GM08714 (cell line): Measurements from ENCODE around the gene OR10G8.
"Not testable (repeated sequence)": the region's sequence is repeated elsewhere in the genome, so short reads cannot be mapped to it uniquely, and the experiment has no call there.

Source experiments
- H3K4me3 ChIP-seq: fragments of 200-500 bp; sonication (Bioruptor generic); 2 replicates; pipeline ENCODE4 v1.5.1; 2014; ENCODE audit warnings: mild to moderate bottlenecking, low read length, inconsistent platforms
- ZNF274 ChIP-seq: IDR thresholded peaks from 2 replicates; pipeline ENCODE4 v1.6.1; 2012; ENCODE audit warnings: mild to moderate bottlenecking, low read depth, low read length

The OR10G8 gene, protein sequence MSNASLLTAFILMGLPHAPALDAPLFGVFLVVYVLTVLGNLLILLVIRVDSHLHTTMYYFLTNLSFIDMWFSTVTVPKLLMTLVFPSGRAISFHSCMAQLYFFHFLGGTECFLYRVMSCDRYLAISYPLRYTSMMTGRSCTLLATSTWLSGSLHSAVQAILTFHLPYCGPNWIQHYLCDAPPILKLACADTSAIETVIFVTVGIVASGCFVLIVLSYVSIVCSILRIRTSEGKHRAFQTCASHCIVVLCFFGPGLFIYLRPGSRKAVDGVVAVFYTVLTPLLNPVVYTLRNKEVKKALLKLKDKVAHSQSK

DNA sequence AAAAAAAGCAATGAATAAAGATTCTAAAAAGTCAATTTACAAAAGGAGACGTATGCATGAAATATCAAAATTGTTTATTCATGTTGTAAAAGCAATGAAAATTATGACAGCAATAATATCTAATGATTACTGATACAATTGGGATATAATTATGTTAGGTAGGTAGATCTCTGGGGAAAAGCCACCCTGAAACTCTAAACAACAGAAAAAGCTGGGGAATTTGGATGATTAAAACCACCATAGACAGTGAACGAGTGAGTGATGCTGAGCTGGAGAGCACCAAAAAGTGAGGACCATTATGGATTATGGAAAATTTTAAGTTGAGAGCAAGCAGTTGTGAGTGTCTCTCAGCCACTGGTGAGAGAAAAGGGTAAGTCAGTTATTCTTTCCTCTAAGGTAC is at the start of gene OR10G8:
OR10G8 (plus strand) TSS at position 301 of the 400 bp plus-strand sequence. CDS start 2,825 bp downstream, outside the sequence.
- no peak within 1 kb of the TSS for H3K4me3 ChIP-seq
- no peak for TF ChIP-seq ZNF274

DNA sequence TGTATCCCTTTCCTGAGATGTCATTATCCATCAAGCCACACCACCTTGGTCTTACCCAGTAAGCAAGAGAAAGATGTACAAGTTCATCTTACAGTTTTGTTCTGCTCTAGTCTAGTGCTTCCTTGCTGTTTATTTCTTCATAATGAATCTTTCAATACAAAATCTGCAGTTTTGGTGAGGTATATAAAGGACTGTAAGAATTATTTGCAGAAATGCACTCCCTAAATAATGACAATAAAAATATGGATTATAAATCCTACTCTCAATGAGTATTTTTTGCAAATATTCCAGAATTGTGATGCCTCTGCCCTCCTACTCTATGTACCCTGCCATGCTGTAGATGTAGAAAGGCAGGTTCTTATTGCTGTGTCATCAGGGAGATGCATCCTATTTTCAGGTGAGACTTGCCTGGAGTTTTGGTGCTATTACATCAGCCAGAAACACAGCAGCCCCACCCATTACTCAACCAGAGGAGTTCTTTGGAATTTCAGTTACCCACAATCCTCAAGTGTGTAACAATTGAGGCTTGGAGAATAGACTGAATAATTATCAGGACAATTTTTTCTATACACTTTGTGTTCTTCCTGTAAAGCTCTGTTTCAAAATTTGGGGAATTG is 48.8 kb upstream of the OR10G8 start, which contains the start of gene OR10S1:
OR10S1 (minus strand) TSS at position 51 of the 617 bp plus-strand sequence. CDS start 117 bp downstream, outside the sequence.
- TF ChIP-seq ZNF274: no peak
- no peak within 1 kb of the TSS for H3K4me3 ChIP-seq

DNA sequence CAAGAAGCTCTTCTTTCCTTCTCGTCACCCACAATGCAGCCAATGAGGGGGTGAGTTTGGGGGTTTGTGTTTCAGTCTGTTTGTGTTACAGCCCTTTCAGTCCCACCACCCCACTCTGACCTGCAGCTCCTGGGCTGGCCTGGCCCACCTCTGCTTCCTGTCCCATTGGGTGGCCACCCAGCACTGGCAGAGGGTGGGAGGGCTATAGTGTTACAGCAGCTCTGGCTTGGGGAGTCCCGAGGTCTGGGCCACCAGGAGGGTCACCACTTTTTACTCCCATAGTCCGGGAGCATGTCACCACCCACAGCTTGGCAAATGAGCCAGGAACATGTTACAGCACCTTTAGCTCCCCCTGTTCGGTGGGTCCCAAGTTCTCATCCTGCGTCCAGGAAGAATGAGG is 47.3 kb upstream of the OR10G8 start:
- no peak overlapping the region for H3K4me3 ChIP-seq
- TF ChIP-seq ZNF274: no peak

DNA sequence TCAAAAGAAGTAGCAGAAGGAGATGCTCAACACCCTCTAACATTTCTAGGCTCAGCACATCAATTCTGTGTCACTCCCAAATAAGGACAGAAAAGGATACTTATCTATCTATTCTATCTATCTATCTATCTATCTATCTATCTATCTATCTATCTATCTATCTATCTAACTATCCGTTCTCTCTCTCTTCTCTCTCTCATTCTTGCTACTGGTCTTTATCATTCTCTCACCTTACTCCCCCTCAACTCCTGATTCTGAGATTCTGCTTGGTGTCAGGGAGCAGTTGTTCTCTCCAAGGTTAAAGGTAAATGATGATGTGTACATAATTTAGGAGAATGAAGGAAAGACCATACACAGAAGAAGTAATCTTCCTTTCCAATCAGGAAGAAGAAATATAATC is 31.5 kb upstream of the OR10G8 start, which contains the start of gene OR10G6:
OR10G6 (minus strand) TSS at position 43 of the 400 bp plus-strand sequence; CDS start at position 43, 0 bp downstream.
- no peak within 1 kb of the TSS for H3K4me3 ChIP-seq
- TF ChIP-seq ZNF274: no peak

DNA sequence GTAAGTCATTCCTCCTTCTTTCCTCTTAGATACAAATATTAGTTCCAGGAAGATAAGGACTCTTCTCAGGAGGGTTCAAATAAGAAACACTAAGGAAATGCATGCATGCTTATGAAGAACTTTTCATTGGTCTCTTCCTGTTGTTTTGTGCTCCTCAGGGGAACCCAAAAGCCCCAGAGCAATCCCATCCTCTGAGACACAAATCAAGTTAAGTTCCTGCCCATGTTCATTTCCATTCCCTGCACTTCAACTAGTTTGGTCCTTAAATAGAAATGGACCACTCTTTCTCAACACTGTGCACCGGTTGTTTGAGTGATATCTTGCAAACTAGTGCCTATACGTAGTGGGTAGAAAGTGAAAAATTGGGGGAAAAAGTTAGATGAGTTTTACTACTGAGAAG is 13.9 kb upstream of the OR10G8 start, which contains the start of gene OR10G4:
OR10G4 (plus strand) TSS at position 301 of the 400 bp plus-strand sequence. CDS start 2,578 bp downstream, outside the sequence.
- H3K4me3 ChIP-seq: no peak within 1 kb of the TSS
- TF ChIP-seq ZNF274: no peak

DNA sequence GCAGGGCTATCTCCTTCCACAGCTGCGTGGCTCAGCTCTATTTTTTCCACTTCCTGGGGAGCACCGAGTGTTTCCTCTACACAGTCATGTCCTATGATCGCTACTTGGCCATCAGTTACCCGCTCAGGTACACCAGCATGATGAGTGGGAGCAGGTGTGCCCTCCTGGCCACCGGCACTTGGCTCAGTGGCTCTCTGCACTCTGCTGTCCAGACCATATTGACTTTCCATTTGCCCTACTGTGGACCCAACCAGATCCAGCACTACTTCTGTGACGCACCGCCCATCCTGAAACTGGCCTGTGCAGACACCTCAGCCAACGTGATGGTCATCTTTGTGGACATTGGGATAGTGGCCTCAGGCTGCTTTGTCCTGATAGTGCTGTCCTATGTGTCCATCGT is 10.8 kb upstream of the OR10G8 start:
- not testable (repeated sequence) for H3K4me3 ChIP-seq

DNA sequence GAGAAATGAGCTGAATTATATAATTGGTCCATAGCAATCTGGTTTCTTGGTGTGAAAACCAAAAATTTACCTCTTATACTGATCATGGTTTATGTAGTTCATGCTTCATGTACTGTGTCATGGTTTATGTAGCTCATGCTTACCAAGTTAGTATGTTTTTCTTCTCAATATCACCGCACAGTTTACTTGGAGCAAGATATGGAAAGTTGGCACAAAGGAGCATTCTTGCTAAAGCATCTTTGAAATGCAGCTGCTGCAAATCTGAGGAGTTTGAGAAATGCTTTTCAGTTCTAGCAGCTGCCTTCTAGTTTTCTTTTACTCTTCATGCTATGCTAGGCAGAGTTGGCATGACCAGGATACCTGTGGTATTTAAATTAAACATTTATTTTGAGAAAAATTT is 10.1 kb downstream of the OR10G8 start:
- TF ChIP-seq ZNF274: no peak
- no peak overlapping the region for H3K4me3 ChIP-seq

DNA sequence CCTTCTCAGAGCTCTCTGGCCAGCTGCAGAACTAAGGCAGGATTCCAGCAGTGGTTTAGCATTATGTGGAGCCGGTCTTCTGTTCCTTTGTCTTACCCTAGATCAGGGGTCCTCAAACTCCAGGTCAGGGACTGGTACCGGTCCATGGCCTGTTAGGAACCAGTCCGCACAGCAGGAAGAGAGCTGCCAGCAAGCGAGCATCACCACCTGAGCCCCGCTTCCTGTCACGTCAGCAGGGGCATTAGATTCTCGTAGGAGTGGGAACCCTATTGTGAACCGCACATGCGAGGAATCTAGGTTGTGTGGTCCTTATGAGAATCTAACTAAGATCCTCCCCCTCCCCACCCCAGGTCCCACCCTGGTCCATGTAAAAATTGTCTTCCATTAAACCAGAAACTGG is 13.0 kb downstream of the OR10G8 start:
- no peak overlapping the region for H3K4me3 ChIP-seq
- TF ChIP-seq ZNF274: no peak

DNA sequence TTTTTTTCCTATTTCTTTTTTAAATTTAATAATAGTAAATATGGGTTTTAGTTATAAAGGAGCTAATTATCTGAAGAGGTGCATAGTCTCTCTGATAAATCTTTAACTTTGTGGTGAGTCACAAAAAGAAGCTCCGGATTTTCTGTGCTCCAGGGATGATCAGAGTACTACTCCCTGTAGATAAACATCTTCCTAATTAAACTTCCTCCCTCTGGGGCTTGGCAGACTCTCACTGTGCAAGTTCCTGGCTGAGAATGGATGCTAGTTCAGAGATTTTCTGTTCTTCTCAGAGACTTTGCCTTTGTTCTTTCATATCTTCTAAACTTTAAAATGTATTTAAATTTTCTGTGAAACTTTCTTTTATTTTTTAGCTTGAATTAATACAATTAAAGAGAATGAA is 14.7 kb downstream of the OR10G8 start, which contains the start of gene OR10G7:
OR10G7 (minus strand) TSS at position 72 of the 400 bp plus-strand sequence. CDS start 2,324 bp downstream, outside the sequence.
- no peak within 1 kb of the TSS for H3K4me3 ChIP-seq
- no peak for TF ChIP-seq ZNF274

DNA sequence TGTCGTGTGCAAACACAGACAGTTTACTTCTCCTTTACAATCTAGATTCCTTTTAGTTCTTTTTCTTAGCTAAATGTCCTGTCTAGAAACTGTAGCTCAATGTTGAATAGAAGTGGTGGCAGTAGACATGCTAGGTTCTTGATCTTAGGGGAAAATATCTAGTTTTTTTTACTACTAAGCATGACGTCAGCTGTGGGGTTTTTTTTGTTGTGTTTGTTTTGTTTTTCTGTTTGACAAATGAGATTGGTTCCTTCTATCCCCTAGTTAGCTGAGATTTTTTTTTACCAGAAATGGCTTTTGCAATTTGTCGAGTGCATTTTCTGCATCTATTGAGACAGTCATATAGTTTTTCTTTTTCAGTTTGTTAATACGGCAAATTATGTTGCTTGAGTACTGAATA is 16.8 kb downstream of the OR10G8 start:
- no peak for TF ChIP-seq ZNF274
- H3K4me3 ChIP-seq: no peak overlapping the region

DNA sequence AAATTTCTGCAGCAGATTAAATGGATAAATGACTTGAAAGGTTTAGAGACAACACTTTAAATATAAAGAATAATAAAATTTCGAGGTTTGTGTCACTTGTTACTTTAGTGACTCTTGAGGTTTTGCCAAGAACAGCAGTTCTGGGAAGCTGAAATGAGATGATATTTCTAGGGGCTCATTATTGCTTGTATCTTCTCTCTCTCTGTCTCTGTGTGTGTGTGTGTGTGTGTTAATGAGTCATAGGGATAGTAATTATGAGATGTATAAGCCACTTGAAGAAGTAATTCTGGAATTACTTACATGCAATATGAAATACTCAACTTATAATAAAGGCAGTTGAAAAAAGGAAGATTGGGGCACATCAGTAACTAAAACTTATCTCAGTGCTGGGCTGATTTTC is 24.1 kb downstream of the OR10G8 start:
- no peak for TF ChIP-seq ZNF274
- no peak overlapping the region for H3K4me3 ChIP-seq

DNA sequence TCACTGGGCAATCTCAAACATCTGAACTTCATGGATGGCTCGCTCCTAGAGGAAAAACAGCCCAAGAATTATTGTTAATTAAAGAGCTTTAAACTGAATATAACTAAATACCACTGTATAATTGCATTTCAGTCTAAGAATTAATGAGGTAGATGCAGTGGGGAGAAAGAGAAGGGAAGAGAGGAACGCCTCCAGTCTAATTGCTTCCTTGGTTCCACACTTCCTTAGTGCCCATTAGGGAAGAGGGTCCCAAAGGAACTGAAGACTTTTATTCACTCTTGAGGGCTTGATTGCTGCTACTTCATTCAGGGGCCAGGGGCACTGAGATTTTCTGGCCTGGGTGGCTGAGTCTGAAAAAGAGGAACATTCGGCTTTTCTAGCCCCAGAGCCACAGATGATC is 26.4 kb downstream of the OR10G8 start:
- TF ChIP-seq ZNF274: no peak
- no peak overlapping the region for H3K4me3 ChIP-seq

DNA sequence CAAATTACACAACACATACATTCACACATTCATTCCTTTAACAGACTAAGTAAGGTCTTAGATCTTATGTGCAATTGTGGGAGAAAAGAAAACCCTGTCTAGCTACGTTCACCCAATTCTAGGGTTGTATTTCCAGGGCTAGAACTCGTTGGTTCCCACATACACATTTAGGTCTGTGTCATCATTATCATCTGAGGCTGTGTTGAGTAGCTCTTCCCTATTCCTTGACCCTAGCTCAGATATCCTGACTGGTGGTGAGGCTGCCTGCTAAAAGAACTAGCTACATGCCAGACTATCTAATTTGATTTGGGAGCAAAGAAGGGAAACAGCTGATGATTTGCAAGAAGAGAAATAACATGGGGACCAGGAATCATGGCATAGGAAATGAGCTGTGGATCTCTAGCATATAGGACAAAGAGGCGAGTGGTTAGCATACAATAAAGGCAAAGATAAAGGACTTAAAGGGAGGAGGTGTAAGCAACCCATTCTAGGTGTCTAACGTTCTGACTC is 42.1 kb downstream of the OR10G8 start:
- no peak overlapping the region for H3K4me3 ChIP-seq
- TF ChIP-seq ZNF274: no peak

DNA sequence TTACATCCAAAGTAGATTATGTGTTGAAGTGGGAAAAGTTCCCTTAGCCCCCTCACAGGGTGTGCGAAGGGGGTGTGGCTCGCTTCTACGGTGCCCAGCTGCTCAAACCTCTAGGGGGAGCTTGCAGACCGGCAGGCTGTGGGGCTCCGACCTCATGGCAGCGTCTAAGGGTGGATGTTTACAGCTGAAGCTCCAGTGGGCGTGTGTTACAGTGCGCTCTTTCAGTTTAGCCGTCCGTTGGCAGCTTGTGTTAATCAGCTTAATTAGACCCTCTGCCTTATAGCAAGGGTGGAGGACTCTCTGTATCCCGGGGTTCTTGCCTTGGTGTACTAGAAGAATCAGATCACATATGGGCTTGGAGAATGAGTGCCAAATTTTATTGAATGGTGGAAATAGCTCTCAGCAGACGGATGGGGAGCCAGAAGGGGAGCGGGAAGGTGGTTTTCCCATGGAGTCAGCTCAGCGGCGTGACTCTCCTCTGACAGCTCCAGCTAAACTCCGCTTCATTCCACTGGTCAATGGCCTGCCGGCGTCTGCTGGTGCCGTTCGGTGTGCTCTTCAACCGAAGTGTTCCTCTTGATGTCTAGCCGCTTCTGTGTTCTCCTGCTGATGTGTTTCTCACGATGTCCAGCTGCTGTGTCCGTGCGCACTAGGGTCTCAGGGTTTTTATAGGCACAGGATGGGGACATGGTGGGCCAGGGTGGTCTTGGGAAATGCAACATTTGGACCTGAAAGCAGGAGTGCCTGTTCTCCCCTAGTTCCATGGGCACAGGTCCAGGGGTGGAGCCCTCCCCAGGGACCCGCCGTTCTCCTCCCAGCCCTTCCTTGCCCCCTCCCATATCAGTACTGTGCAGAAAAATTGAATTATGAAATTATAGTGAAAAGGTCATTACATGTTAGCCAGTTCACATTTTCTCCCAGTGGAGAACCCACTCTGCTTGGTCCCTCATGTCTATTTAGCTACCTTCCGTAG is 43.1 kb downstream of the OR10G8 start:
- H3K4me3 ChIP-seq: no peak overlapping the region; the same call in 1 of the 2 replicates
- TF ChIP-seq ZNF274: no peak
